H4 (cell line): ENCODE measurements around the gene RAI14. TPM values are rescaled to one million over a fixed set of nuclear protein-coding genes. Genes with fewer than 3 reads are reported as not detected.
"Not testable (repeated sequence)": the region's sequence is repeated elsewhere in the genome, so short reads cannot be mapped to it uniquely, and the experiment has no call there.

Experiments used
- DNase-seq: peaks from one replicate; pipeline ENCODE4 v3.0.0-alpha.2; 2015; ENCODE audit warnings: low spot score
- total RNA-seq: library from RNA; depleted of rRNA; stranded (reverse); fragments of >200 nt; shearing (Covaris generic); gene quantifications from 2 replicates; pipeline ENCODE4 v1.2.3, GENCODE V29; 2014

Gene RAI14
- total RNA-seq, 1 experiment from 2014 or later: 27.5 TPM

DNA sequence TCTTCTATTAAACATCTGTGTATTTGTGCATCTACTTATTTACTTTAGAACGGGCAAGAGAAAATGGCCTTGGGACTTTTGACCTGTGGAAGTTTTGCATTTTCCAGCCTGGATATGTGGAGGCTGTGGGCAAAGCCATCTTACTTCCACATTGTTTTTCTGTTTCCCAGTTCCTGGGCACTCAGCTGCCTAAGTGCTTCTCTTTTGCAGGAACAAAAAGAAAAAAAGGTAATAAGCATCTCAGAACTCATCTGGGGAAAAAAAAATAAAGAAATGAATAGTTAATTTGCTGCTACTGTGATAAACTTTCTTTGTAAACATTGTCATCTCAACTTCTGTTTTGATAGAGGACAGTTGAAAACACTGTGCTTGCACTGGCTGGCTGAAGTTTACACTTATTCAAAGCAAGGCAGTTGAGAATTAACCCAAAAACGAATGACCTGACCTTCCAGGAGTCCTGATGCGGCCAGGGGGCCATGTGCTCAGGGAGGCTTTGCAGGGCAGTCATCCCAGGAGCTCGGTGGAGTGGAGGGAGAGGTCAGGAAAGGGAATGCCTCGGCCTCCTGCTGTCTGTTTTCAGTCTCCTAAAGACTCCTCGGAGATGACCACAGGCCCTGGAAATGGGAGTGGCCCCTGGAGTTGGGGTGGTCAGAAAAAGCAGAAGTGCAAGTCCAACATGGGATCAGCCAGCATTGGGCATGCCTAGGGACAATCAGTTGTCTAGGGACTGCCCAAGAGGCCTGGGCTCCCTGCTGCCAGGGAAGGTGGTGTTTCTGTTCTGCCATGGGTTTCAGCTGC lies 75.5 kb downstream of the RAI14 start:
- no peak for DNase-seq

DNA sequence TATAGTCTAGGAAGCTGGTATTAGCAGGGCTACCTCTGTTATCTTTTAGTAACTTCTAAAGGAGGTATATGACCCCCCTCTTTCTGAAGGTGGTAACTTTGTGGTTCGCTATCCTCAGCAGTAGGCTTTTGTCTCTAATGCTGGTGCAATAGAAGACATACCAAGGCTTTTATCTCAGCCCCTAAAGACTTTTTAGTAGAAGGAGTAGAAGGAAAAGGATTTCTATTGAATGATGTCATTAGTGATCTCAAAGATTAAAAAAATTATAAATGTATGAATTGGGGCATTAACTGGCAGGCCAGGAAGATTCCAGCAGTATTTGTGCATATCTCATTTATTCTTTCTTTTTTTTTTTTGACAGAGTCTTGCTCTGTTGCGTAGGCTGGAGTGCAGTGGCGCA lies 78.2 kb downstream of the RAI14 start:
- DNase-seq: no peak

- no peak for DNase-seq
Observed at GRCh38 chr5:34735491-34736426, 79.6 kb downstream of the RAI14 start.

DNA sequence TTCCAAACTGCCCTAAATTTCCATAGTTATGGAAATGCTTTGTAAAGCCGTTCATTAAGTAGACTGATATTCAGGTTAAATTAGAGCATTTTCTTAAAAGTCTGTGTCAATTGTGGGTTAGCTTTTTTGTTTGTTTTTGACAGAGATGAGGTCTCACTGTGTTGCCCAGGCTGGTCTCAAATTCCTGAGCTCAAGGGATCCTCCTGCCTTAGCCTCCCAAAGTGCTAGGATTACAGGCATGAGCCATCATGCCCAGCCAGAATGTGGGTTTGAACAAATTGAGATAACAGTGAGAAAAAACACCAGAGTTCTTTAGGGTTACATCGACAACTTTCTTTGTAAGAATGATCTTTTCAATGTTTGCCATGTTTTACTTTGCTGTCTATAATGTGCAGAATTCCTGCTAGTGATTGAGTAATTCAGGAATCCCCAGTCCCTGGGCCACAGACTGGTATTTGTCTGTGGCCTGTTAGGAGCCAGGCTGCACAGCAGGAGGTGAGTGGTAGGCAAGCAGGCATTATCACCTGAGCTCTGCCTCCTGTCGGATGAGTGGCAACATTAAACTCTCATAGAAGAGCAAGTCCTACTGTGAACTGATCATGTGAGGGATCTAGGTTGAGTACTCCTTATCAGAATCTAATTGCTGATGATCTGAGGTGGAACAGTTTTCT lies 80.5 kb downstream of the RAI14 start:
- DNase-seq: peak; percentile 34

DNA sequence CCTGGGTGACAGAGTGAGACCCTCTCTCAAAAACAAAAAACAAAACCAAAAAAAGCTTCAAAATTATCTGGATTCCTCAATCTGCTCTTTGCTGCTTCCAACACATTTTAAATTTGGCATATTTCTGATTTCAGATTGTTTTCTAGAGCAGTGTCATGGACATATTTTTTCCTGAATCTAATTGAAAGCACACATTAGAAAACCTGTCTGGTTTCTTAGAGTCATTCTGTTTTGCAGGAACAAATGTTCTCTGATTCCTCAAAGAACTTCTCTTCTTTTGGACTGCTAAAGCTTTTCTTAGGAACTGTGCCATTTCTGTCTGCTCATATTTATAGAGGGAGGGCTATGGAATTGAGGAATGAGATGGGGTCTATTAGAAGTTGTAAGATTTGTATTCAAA lies 81.6 kb downstream of the RAI14 start:
- DNase-seq: no peak

- DNase-seq: no peak
Observed at GRCh38 chr5:34738381-34738780, 82.3 kb downstream of the RAI14 start.

- no peak for DNase-seq
Observed at GRCh38 chr5:34740389-34740806, 84.3 kb downstream of the RAI14 start.

DNA sequence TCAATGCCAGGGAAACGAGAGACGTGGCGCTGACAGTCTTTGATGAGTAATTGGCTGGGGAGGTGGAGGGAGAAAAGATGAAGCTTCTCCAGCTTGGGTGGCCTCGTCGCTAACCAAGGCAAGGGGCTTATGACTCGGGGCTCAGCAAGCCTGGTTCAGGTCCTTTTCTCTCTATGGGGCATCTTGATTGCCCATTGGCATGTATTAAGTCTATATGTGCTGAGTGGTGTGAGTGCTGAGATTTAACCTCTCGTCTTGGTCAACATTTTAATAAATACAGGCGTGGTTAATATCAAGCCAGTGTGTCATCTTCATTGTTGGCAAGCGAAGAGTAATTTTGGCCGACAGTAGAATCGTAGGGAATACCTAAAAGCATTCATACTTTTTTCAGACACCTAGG lies 85.9 kb downstream of the RAI14 start:
- no peak for DNase-seq

DNA sequence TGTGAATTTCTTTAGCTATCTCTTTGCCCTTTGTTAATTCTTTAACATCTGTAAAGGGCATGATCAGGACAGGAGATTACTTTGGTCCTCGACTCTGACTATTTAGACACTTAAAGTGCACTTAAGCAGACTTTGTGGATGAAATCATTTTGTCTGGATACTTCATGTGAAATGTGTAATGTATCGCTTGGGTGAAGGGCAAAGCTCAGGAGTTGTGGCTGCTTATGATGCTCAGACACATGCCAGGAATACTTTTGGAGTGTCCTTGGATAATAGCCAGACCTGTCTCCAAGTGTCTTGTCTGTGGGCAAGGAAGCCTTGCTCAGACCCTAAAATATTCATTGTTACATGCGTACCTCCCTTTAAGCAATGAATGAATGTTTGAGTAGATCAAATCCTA lies 87.8 kb downstream of the RAI14 start:
- no peak for DNase-seq

- DNase-seq: no peak
Observed at GRCh38 chr5:34748431-34748830, 92.3 kb downstream of the RAI14 start.

GRCh38 chr5:34749431-34749873 lies 93.3 kb downstream of the RAI14 start:
- no peak for DNase-seq

- DNase-seq: no peak
Observed at GRCh38 chr5:34750206-34750605, 94.1 kb downstream of the RAI14 start.

DNA sequence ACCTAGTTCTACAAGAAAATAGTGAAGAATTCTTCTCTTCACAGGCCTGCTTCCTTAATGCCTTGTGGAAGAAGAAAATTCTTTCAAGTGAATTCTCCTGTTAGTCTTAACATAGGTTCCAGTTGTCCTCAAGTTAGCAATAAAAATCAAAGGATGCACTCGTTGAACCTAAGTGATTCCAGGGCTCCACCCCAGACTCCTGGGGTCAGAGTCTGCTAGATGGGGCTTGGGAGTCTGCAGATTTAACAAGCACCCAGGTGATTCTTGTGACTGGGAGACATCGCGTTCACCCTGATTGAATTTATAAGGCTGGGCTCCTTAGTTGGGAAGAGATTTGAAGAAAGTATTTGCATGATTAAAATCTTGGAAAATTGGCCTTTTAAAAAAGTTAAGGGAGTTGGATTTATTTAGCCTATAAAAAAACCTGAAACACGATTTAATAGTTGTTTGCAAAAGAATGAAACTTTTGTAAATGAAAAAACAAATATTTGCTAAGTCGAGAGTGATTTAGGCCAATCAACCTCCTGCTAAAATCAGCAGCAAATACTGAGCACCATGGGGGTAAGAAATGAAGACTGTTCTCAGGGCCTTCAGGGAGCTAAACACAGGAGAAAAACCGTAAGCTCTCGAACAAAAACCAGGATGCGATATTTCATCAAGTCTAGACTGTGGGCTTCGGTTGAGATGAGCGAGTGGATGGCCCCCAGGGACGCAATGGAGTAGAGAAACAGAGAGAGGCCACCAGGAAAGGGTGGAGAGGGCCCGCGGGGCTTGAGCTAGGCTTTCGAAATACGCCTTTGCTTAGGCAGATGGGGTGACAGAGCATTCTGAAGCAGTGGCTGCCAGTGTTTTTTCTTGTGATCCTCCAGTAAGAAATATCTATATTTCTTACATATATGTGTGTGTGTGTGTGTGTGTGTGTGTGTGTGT lies 95.9 kb downstream of the RAI14 start:
- DNase-seq: no peak

DNA sequence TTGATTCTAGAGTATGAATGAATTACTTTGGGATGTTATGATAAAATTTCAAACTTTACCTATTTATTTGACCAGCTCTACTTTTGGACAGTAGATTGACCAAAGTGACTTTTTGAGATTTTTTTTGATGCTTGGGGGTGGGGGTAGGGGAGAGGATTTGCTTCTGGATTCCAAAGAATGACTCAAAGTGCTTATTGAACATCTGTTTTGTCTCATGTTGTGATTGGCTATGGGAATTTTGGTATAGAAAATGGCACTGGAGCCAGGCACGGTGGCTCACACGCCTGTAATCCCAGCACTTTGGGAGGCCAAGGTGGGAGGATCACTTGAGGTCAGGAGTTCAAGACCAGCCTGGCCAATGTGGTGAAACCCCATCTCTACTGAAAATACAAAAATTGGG lies 97.1 kb downstream of the RAI14 start:
- not testable (repeated sequence) for DNase-seq

- DNase-seq: no peak
Observed at GRCh38 chr5:34755926-34756325, 99.8 kb downstream of the RAI14 start.

GRCh38 chr5:34756781-34757624 lies 100.9 kb downstream of the RAI14 start:
- no peak for DNase-seq

GRCh38 chr5:34758514-34758913 lies 102.4 kb downstream of the RAI14 start:
- DNase-seq: no peak

DNA sequence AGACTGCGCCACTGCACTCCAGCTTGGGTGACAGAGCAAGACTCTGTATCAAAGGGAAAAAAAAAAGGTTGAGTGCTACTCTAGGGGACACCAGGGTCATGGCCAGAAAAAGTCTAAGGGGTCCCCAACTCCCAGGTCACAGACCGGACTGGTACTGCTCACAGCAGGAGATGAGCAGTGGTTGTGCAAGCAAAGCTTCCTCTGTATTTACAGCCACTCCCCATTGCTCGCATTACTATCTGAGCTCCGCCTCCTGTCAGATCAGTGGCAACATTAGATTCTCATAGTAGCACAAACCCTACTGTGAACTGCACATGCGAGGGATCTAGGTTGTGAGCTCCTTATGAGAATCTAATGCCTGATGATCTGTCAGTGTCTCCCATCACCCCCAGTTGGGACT lies 103.1 kb downstream of the RAI14 start:
- not testable (repeated sequence) for DNase-seq

GRCh38 chr5:34765662-34766061 lies 109.5 kb downstream of the RAI14 start:
- DNase-seq: no peak

GRCh38 chr5:34767180-34767579 lies 111.1 kb downstream of the RAI14 start:
- DNase-seq: no peak
